Lower leg skin (tissue), 4 donors: ENCODE measurements around the gene CD84. TPM values are rescaled to one million over a fixed set of nuclear protein-coding genes. Genes with fewer than 3 reads are reported as not detected.

Experiments used
- DNase-seq, 2 donors: peaks; one replicate each; pipeline ENCODE4 v3.0.0-alpha.2; 2019; ENCODE audit warnings: low spot score in 2 of 2
- H3K4me3 ChIP-seq: fragments of 200-600 bp; sonication (generic); 2 replicates; pipeline ENCODE4 v1.5.1; 2017; ENCODE audit warnings: mild to moderate bottlenecking, low read depth; ENCODE audit not compliant: poor library complexity, severe bottlenecking
- CTCF ChIP-seq, 3 donors: fragments of 450-650 bp; IDR thresholded peaks; one replicate each; pipeline ENCODE4 v1.5.1; 2016; ENCODE audit warnings: antibody characterized with exemption in 3 of 3, mild to moderate bottlenecking in 3 of 3, moderate library complexity in 2 of 3
- POLR2A ChIP-seq, 2 donors: fragments of 450-650 bp; IDR thresholded peaks; one replicate each; pipeline ENCODE4 v1.6.1; 2016 to 2017; ENCODE audit warnings: antibody characterized with exemption in 2 of 2, mild to moderate bottlenecking in 1 of 2, moderate library complexity in 1 of 2
- WGBS, 2 donors: methylation state at CpG; one replicate each; pipeline ENCODE4 v1.1.5; 2018; 5-methylcytosine and 5-hydroxymethylcytosine counted together
- intact Hi-C: fragments of 100-400 bp; cut with DNase I; formaldehyde crosslinking; loops from one replicate; pipeline ENCODE4 v1.15.0; 2023; ENCODE audit warnings: low total_unique reads
- total RNA-seq, 4 donors: library from RNA; depleted of rRNA; stranded (reverse); fragments of >200 nt; gene quantifications; one replicate each; pipeline ENCODE4 v1.1.0, GENCODE V29; 2016

Gene CD84
- total RNA-seq, 4 donors from 2014 or later: 1.7 to 3.9 (median 2.0) TPM

GRCh38 chr1:160607672-160608032, 28.4 kb upstream of the CD84 start:
- WGBS, 2 donors: 80 to 87% methylated on average over 1 of the region's 1 CpG
- no peak for DNase-seq
- no peak overlapping the region for H3K4me3 ChIP-seq
- TF ChIP-seq POLR2A (IDR thresholded peaks at IDR 0.05) (no peak), CTCF (IDR thresholded peaks at IDR 0.05) (no peak)
- intact Hi-C loops: no loop called here

GRCh38 chr1:160607011-160607671, 27.8 kb upstream of the CD84 start:
- intact Hi-C loops: no loop called here
- H3K4me3 ChIP-seq: no peak overlapping the region
- no peak for TF ChIP-seq CTCF (IDR thresholded peaks at IDR 0.05)
- TF ChIP-seq POLR2A (IDR thresholded peaks at IDR 0.05): no peak
- WGBS, 2 donors: 29 to 37% methylated on average over 3 of the region's 3 CpGs
- DNase-seq: no peak

GRCh38 chr1:160606611-160607010, 27.3 kb upstream of the CD84 start:
- DNase-seq: no peak
- 65 to 82% methylated on average over 1 of the region's 1 CpG for WGBS, 2 donors
- no peak overlapping the region for H3K4me3 ChIP-seq
- TF ChIP-seq POLR2A (IDR thresholded peaks at IDR 0.05) (no peak), CTCF (IDR thresholded peaks at IDR 0.05) (no peak)
- intact Hi-C loops: no loop called here

GRCh38 chr1:160605792-160606479, 26.6 kb upstream of the CD84 start:
- WGBS, 2 donors: 63 to 74% methylated on average over 4 of the region's 4 CpGs
- DNase-seq: no peak
- no peak overlapping the region for H3K4me3 ChIP-seq
- no peak for TF ChIP-seq POLR2A (IDR thresholded peaks at IDR 0.05)
- TF ChIP-seq CTCF (IDR thresholded peaks at IDR 0.05): no peak
- intact Hi-C loops: no loop called here

DNA sequence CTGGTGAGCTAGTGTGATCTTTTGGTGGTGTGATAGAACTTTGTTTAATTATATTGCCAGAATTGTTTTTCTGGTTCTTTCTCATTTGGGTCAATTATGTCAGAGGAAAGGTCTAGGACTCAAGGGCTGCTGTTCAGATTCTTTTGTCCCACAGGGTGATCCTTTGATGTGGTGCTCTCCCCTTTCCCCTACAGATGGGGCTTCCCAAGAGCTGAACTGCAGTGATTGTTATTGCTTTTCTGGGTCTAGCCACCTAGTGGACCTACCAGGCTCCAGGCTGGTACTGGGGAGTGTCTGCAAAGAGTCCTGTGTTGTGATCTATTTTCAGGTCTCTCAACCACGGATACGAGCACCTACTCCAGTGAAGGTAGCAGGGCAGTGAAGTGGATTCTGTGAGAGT, 25.9 kb upstream of the CD84 start:
- DNase-seq: no peak
- no peak overlapping the region for H3K4me3 ChIP-seq
- no peak for TF ChIP-seq POLR2A (IDR thresholded peaks at IDR 0.05)
- TF ChIP-seq CTCF (IDR thresholded peaks at IDR 0.05): no peak
- intact Hi-C loops: no loop called here
- WGBS, 2 donors: 71 to 88% methylated on average over 2 of the region's 2 CpGs
